Mammary epithelial cell (primary cell): ENCODE measurements around the gene THY1.

ENCODE experiments used
- CTCF ChIP-seq, 2 donors: IDR thresholded peaks in 1 of 2; conservative IDR thresholded peaks in 1 of 2; 2 replicates each; pipeline ENCODE4 v1.5.1; 2011 to 2012; ENCODE audit warnings: inconsistent platforms in 2 of 2, low read length in 2 of 2, mild to moderate bottlenecking in 2 of 2, control low read depth in 1 of 2, low read depth in 1 of 2; ENCODE audit not compliant: insufficient read depth in 1 of 2; ENCODE audit errors: extremely low read depth in 1 of 2
- EZH2 ChIP-seq: IDR thresholded peaks from 2 replicates; pipeline ENCODE4 v1.6.1; 2012; ENCODE audit warnings: low read length, inconsistent platforms, borderline replicate concordance

DNA sequence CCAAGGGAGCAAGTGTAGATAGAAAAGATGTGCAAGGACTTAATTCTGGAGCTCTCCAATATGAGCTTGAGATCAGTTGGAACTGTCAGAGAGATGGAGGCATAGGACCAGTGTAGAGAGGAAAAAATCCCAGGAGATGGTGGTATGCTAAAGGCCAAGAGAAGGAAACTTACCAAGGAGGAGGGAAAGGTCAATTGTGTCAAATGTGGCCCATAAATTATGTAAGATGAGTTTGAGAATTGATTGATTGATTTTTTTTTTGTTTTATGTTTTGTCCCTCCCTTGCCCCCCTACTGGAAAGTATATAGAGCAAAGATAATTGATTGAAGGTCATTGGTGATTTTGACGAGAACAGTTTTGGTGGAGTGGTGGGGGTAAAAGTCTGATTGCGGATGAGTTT is 38.6 kb downstream of the THY1 start:
- TF ChIP-seq CTCF (conservative IDR thresholded peaks at IDR 0.05 in 1 of 2, IDR thresholded peaks at IDR 0.05 in 1 of 2; ENCODE audit: extremely low read depth in 1 of 2, insufficient read depth in 1 of 2, low read depth in 1 of 2, low read length in 2 of 2) = no peak
- TF ChIP-seq EZH2 = no peak
